Caco-2 (cell line): ENCODE measurements around the gene STEAP4. TPM values are rescaled to one million over a fixed set of nuclear protein-coding genes. Genes with fewer than 3 reads are reported as not detected.

ENCODE experiments used
- BruUV-seq: library from RNA; stranded (reverse); fragments of 400-500 nt; replicated peaks from 2 replicates; lab custom pipeline; 2021; lab: Mats Ljungman, UMichigan
- CTCF ChIA-PET: fragments of 300-600 bp; sonication (Branson Sonifier 250); formaldehyde crosslinking; loops from one replicate; lab custom pipeline; 2022; ENCODE audit warnings: antibody characterized with exemption; lab: Charles Lee
- POLR2A ChIA-PET: fragments of 300-600 bp; sonication (Branson Sonifier 250); formaldehyde crosslinking; loops from one replicate; lab custom pipeline; 2022; ENCODE audit warnings: antibody characterized with exemption; lab: Charles Lee
- DNase-seq, 2 experiments: peaks; one replicate each; pipeline versions ENCODE4 v3.0.0 to v3.0.0-alpha.2; 2020 to 2022
- H3K27me3 ChIP-seq: replicated peaks from 2 replicates; pipeline ENCODE4 v1.6.0; 2011; ENCODE audit warnings: low read length; ENCODE audit not compliant: control insufficient read depth, insufficient read depth
- H3K36me3 ChIP-seq: 2 replicates; pipeline ENCODE4 v1.5.1; 2011; ENCODE audit warnings: low read length; ENCODE audit not compliant: control insufficient read depth, insufficient read depth
- H3K4me1 ChIP-seq: fragments of 250-450 bp; sonication (Bioruptor Pico); 2 replicates; pipeline ENCODE4 v1.5.1; 2020; ENCODE audit warnings: mild to moderate bottlenecking
- H3K4me3 ChIP-seq: 2 replicates; pipeline ENCODE4 v1.5.1; 2011; ENCODE audit warnings: low read depth, mild to moderate bottlenecking, control low read depth, low read length
- H3K9me3 ChIP-seq: fragments of 250-450 bp; sonication (Bioruptor Pico); 2 replicates; pipeline ENCODE4 v1.5.1; 2020; ENCODE audit warnings: mild to moderate bottlenecking, moderate library complexity
- H3K27ac Mint-ChIP-seq: one replicate; pipeline ENCODE4 v1.8.0; 2022; ENCODE audit warnings: mixed read lengths; ENCODE audit not compliant: unreplicated experiment
- H3K27me3 Mint-ChIP-seq: one replicate; pipeline ENCODE4 v1.8.0; 2022; ENCODE audit warnings: mixed read lengths; ENCODE audit not compliant: insufficient read depth, unreplicated experiment
- H3K36me3 Mint-ChIP-seq: one replicate; pipeline ENCODE4 v1.8.0; 2022; ENCODE audit warnings: mild to moderate bottlenecking, mixed read lengths; ENCODE audit not compliant: insufficient read depth, unreplicated experiment
- H3K4me1 Mint-ChIP-seq: one replicate; pipeline ENCODE4 v1.8.0; 2022; ENCODE audit warnings: low read depth, mixed read lengths; ENCODE audit not compliant: unreplicated experiment
- H3K4me3 Mint-ChIP-seq: one replicate; pipeline ENCODE4 v1.8.0; 2022; ENCODE audit warnings: mild to moderate bottlenecking, moderate library complexity, mixed read lengths; ENCODE audit not compliant: unreplicated experiment
- H3K9me3 Mint-ChIP-seq: one replicate; pipeline ENCODE4 v1.8.0; 2022; ENCODE audit warnings: mixed read lengths; ENCODE audit not compliant: unreplicated experiment
- CTCF ChIP-seq, 2 experiments: fragments of 200-600 bp in 1 of 2; IDR thresholded peaks; 1 replicate in 1 of 2; 2 replicates in 1 of 2; pipeline versions ENCODE4 v1.5.1 to v1.8.0; 2011 to 2022; ENCODE audit warnings: antibody characterized with exemption in 1 of 2, control low read depth in 1 of 2, inconsistent platforms in 1 of 2, low read depth in 1 of 2, low read length in 1 of 2, mild to moderate bottlenecking in 1 of 2, moderate library complexity in 1 of 2; ENCODE audit not compliant: insufficient read depth in 1 of 2, severe bottlenecking in 1 of 2, unreplicated experiment in 1 of 2
- intact Hi-C: fragments of 100-400 bp; cut with micrococcal nuclease; formaldehyde crosslinking; loops from one replicate; pipeline ENCODE4 v1.10.0; 2022; ENCODE audit not compliant: unreplicated experiment
- total RNA-seq: library from RNA; stranded (reverse); gene quantifications from 2 replicates; pipeline ENCODE4 v1.2.3, GENCODE V29; 2022

Gene STEAP4
- total RNA-seq, 1 experiment from 2014 or later = not detected

GRCh38 chr7:88310956-88311674, 4.4 kb upstream of the STEAP4 start:
- Histone ChIP-seq H3K9me3 (no peaks in the 10 kb centered on the region), H3K4me1 (peaks cover 12% of the 10 kb centered on the region; the same call in 1 of the 2 replicates), H3K27me3 (no peaks in the 10 kb centered on the region), H3K4me3 (no peak overlapping the region), H3K36me3 (no peaks in the 10 kb centered on the region)
- intact Hi-C loops = no loop called here
- ChIA-PET POLR2A (no interaction called here), CTCF (no interaction called here)
- no peak overlapping the region for H3K27ac Mint-ChIP-seq
- BruUV-seq = no TSS peak
- H3K4me3 Mint-ChIP-seq = no peak overlapping the region
- peak in 1 of 2 experiments; percentile 8 for DNase-seq
- no peaks in the 10 kb centered on the region for H3K36me3 Mint-ChIP-seq
- H3K9me3 Mint-ChIP-seq = no peaks in the 10 kb centered on the region
- peaks cover 4% of the 10 kb centered on the region for H3K27me3 Mint-ChIP-seq
- no peaks in the 10 kb centered on the region for H3K4me1 Mint-ChIP-seq
- TF ChIP-seq CTCF (IDR thresholded peaks at IDR 0.05; ENCODE audit: insufficient read depth in 1 of 2, low read depth in 1 of 2, low read length in 1 of 2, severe bottlenecking in 1 of 2, unreplicated experiment in 1 of 2) = no peak

GRCh38 chr7:88309819-88310218, 3.1 kb upstream of the STEAP4 start:
- TF ChIP-seq CTCF (IDR thresholded peaks at IDR 0.05; ENCODE audit: insufficient read depth in 1 of 2, low read depth in 1 of 2, low read length in 1 of 2, severe bottlenecking in 1 of 2, unreplicated experiment in 1 of 2) = no peak
- H3K27me3 Mint-ChIP-seq = peaks cover 2% of the 10 kb centered on the region
- no peaks in the 10 kb centered on the region for H3K4me1 Mint-ChIP-seq
- H3K4me3 Mint-ChIP-seq = no peak overlapping the region
- intact Hi-C loops = no loop called here
- Histone ChIP-seq H3K9me3 (no peaks in the 10 kb centered on the region), H3K4me3 (no peak overlapping the region), H3K4me1 (peaks cover 12% of the 10 kb centered on the region; the same call in 1 of the 2 replicates), H3K36me3 (no peaks in the 10 kb centered on the region), H3K27me3 (no peaks in the 10 kb centered on the region)
- ChIA-PET CTCF (no interaction called here), POLR2A (no interaction called here)
- BruUV-seq = no TSS peak
- H3K9me3 Mint-ChIP-seq = no peaks in the 10 kb centered on the region
- DNase-seq = no peak
- H3K27ac Mint-ChIP-seq = no peak overlapping the region
- H3K36me3 Mint-ChIP-seq = no peaks in the 10 kb centered on the region

DNA sequence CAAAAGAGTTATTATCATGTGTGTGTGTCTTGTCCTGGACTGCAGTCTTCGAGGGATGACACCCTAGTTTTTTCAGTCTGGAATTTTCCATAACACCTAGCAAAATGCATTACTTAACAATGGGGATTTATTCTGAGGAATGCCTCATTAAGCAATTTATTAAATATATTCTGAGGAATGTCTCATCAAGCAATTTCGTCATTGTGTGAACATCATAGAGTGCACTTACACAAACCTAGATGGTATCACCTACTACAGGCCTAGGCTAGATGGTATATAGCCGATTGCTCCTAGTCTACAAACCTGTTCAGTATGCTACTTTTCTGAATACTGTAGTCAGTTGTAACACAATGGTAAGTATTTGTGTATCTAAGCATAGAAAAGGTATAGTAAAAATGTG, 1.1 kb upstream of the STEAP4 start:
- no peaks in the 10 kb centered on the region for H3K9me3 ChIP-seq
- H3K4me1 ChIP-seq = peaks cover 12% of the 10 kb centered on the region; the same call in 1 of the 2 replicates
- no peaks in the 10 kb centered on the region for H3K4me1 Mint-ChIP-seq
- BruUV-seq = no TSS peak
- H3K27me3 ChIP-seq = no peaks in the 10 kb centered on the region
- no peak overlapping the region for H3K27ac Mint-ChIP-seq
- ChIA-PET CTCF (no interaction called here), POLR2A (no interaction called here)
- intact Hi-C loops = loop anchor here (2.0 kb wide), 1 partner anchor 65 kb away; no protein-coding TSS in a partner anchor
- peaks cover 2% of the 10 kb centered on the region for H3K27me3 Mint-ChIP-seq
- no peaks in the 10 kb centered on the region for H3K36me3 ChIP-seq
- DNase-seq = no peak
- no peak for TF ChIP-seq CTCF (IDR thresholded peaks at IDR 0.05; ENCODE audit: insufficient read depth in 1 of 2, low read depth in 1 of 2, low read length in 1 of 2, severe bottlenecking in 1 of 2, unreplicated experiment in 1 of 2)
- H3K9me3 Mint-ChIP-seq = no peaks in the 10 kb centered on the region
- no peak overlapping the region for H3K4me3 ChIP-seq
- no peak overlapping the region for H3K4me3 Mint-ChIP-seq
- H3K36me3 Mint-ChIP-seq = no peaks in the 10 kb centered on the region
